HG03575 (cell line): ENCODE data around the gene SLFN5.
"Not testable (repeated sequence)": the region's sequence is repeated elsewhere in the genome, so short reads cannot be mapped to it uniquely, and the experiment has no call there.

ENCODE experiments used
- ATAC-seq: cut with Tn5 transposase; IDR thresholded peaks from one replicate; pipeline ENCODE4 v1.9.1; 2021; ENCODE audit not compliant: unreplicated experiment, insufficient number of reproducible peaks, low FRiP score; ENCODE audit errors: extremely low read depth

The SLFN5 gene

DNA sequence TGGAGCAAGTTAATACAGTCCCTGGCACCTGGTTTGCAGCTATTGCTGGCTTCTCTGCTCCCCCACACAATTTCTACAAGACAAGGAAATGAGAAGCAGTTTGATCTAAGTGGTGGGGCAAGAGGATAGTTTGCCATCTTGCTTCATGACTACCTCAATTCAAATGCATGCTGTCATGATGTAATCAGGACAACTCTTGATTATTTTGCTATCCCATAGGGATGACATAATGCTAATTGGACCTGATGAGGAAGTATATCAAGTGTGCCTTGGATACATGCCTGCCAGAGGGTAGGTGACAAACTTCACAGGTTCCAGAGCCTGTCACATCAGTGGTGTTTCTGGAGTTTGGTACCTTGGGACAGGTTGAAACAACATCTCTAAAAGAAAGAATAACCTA lies 40.9 kb downstream of the SLFN5 start:
- no peak for ATAC-seq

DNA sequence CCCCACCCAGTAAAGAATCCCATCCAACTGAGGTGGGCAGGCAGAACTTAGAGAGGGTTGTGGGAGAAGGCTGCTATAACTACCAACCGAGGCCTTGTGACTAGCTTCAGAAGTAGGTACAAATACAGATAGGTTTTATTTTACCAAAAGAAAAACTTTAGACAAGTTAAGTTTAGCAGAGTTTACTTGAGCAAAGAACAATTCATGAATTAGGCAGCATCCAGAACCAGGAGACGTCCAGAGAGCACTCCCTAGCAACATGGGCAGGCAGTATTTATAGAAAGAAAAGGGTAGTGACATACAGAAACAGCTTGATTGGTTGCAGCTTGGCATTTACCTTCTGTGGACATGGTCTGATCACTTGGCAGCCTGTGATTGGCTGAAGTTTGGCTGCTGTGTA lies 42.1 kb downstream of the SLFN5 start:
- no peak for ATAC-seq

DNA sequence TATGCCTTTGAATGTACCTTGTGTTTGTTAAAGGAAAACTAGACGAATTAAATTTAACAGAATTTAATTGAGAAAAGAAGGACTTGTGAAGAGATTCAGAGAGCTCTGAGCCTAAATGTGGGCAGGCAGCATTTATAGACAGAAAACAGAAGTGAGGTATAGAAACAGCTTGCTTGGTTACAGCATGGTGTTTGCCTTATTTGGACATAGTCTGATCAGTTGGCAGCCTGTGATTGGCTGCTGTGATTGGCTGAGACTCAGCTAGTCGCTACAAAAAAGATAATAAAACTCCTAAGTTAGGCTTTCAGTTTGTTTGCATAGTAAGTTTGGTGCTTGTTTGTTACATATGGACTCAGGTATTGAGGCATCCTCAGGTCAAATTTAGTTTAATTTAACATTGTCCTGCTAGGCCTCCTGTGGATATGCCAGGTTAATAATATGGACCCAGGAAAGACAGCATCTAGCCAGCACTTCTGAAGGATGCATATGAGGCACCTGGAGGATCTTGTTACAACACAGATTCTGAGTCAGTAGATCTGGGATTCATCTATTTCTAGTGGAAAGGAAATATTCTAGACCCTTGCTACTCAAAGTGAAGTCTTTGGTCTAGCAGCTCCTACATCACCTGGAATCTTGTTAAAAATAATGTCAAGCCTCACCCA lies 43.4 kb downstream of the SLFN5 start:
- ATAC-seq = no peak

DNA sequence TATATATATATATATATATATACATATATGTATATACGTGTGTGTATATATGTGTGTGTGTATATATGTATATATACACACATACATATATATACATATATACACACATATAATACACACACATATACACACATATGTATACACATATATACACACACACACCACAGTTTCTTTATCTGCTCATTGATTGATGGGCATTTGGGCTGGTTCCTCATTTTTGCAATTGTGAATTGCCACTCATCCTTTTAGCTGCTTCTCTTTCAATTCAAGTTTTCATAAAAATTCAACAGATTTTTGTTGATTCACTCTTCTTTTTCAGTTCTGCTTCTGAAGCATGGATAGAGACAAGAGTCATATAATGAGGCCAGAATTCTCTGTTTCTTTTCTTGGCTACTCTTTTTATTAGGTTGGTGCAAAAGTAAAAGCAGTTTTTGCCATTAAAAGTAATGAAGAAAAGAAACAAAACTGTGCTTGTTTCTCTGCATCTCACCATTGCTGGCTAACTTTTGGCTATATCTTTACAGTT lies 44.5 kb downstream of the SLFN5 start:
- ATAC-seq = no peak

DNA sequence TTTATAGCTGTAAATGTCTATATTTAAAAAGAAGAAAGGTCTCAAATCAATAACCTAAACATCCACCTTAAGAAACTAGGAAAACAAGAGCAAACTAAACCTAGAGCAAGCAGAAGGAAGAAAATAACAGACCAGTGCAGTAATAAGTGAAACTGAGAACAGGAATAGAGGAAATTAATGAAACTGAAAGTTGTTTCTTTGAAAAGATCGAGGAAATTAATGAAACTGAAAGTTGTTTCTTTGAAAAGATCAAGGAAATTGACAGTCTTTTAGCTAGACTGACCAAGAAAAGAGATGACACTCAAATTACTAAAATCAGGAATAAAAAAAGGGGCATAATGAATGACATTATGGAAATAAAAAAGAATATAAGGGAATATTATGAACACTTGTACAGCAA lies 46.4 kb downstream of the SLFN5 start:
- ATAC-seq = no peak

DNA sequence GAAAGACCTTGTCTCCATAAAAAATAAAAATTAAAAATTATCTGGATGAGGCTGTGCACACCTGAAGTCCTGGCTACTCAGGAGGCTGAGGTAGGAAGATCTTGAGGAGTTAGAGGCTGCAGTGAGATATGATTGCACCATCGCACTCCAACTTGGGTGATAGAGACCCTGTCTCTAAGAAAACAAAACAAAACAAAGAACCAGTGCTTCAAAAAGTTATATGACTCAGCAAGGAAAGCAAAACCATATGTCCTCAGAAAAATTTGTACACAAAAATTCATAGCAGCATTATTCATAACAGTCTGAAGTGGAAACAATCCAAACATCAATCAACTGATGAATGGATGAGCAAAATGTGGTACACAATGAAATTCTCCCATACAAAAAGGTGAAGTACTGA lies 48.9 kb downstream of the SLFN5 start:
- ATAC-seq = no peak

DNA sequence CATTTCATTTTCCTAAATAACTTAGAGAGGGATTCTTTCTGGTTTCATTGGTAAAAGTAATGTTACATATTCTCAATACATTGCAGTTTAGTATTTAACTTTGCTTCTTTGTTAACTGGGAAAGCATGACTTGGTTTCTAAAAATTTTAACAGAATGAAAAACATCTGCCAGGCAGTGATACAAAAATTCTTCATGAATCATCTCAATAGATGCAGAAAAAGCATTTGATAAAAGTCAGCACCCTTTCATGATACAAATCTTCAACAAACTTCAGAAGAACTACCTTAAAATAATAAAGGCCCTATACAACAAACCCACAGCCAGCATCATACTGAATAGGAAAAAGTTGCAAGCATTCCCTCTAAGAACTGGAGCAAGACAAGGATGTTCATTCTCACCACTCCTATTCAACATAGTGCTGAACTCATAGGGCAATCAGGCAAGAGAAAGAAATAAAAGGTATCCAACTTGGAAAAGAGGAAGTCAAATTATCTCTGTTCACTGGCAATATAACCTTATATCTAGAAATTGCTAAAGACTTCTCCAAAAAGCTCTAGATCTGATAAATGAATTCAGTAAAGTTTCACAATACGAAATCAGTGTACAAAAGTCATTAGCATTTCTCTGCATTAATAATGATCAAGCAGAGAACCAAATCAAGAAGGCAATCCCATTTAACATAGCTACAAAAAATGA lies 50.4 kb downstream of the SLFN5 start:
- ATAC-seq = no peak

DNA sequence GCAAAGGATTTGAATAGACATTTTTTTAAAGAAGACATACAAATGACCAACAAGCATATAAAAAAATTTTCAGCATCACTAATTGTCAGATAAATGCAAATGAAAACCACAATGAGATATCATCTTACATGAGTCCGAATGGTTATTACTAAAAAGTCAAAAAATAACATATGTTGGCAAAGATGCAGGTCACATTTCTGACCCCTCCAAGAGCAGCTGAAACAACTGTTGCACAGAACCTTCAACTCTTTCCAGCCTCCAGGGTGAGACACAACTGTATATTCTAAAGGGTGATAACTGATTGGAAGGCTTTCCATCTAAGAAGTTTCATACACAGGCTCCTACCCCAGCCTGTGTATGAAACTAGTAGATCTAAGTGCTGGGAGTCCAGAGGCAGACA lies 51.9 kb downstream of the SLFN5 start:
- ATAC-seq = no peak

DNA sequence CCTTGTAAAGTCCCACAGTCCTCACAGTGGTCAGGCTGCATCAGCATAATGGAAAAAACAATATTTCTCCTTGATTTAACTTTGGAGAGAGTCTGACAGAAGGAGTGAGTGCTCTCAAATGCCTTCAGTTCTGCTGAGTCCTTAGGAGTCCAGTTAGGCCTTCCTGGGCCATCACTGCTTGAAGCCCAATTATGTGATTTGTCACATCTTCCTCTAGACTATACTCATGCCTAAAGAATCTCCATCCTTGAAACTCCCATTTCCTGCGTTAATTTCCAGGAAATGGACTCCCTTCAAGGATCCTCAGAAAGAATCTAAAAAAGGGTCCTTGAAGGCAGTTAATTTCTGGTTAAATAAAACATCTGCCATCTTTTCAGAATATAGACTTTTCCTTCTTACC lies 52.8 kb downstream of the SLFN5 start:
- no peak for ATAC-seq

DNA sequence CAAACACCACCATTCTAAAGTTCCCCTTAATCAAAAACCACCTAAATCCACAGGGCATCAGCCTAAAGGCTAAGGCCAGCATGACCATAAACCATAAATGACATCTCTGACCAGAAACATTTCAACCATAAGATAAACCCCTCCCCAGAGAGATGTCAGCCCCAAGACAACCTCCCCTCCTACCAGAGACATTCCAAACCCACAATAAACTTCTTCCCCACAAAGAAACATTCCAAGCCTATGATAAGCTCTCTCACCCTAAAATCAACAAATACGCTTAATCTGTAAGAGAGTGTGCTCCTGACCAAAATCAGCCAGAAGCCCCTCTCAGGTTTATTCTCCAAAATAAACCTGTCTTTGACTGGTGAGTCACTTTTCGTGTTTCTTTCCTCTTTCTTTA lies 54.8 kb downstream of the SLFN5 start:
- no peak for ATAC-seq

DNA sequence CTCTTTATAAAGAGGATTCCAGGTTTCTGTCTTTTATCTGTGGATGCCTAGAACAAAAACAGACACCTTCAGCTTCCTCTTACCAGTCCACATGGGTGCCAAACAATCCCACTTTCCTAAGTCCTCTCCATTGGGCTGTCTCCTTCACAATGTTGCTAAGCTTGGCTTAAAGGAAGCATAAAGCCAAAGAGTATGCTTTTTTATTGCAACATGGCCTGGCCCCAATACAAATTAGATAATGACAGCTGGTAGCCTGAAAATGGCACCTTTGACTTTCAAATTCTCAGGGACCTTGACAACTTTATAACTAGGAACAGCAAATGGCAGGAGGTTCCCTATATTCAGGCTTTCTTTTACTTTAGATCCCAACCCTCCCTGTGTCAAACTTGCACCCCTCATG lies 55.8 kb downstream of the SLFN5 start:
- ATAC-seq = no peak

DNA sequence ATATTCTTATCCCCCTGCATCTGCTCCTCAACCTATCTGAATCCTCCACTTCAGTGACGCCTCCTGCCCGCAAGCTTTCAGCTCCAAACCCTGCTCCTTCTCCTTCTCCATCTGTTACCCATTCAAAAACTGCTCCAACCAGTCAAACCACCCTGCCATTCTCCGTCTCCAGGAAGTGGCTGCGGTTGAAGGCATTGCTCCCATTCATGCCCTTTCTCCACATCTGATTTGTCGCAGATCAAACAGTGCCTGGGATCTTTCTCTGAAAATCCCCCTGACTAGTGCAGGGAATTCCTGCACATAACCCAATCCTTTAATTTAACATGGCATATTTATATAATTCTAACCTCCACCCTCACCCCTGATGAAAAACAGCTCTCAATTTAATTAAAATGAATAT lies 56.3 kb downstream of the SLFN5 start:
- ATAC-seq = no peak

DNA sequence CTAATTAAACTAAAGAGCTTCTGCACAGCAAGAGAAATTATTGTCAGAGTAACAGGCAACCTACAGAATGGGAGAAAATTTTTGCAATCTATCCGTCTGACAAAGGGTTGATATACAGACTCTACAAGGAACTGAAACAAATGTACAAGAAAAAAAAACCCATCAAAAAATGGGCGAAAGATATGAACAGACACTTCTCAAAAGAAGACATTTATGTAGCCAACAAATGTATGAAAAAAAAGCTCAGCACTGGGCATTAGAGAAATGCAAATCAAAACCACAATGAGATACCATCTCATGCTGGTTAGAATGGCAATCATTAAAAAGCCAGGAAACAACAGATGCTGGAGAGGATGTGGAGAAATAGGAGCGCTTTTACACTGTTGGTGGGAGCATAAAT lies 66.5 kb downstream of the SLFN5 start:
- not testable (repeated sequence) for ATAC-seq

DNA sequence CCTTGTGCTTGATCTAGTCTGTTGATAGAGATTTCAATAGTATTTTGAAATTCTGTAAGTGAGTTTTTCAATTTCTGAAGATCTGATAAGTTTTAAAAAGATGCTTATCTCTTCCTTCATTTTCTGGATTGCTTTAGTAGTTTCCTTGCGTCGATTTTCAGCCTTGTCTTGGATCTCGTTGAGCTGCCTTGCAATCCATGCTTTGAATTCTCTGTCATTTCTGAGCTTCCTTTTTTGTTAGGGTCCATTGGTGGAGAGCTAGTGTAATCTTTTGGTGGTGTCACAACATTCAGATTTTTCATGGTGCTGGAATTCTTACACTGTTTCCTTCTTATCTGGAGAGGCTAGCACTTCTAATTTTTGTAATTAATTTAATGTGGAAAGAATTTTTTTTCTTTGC lies 69.5 kb downstream of the SLFN5 start:
- ATAC-seq = no peak

DNA sequence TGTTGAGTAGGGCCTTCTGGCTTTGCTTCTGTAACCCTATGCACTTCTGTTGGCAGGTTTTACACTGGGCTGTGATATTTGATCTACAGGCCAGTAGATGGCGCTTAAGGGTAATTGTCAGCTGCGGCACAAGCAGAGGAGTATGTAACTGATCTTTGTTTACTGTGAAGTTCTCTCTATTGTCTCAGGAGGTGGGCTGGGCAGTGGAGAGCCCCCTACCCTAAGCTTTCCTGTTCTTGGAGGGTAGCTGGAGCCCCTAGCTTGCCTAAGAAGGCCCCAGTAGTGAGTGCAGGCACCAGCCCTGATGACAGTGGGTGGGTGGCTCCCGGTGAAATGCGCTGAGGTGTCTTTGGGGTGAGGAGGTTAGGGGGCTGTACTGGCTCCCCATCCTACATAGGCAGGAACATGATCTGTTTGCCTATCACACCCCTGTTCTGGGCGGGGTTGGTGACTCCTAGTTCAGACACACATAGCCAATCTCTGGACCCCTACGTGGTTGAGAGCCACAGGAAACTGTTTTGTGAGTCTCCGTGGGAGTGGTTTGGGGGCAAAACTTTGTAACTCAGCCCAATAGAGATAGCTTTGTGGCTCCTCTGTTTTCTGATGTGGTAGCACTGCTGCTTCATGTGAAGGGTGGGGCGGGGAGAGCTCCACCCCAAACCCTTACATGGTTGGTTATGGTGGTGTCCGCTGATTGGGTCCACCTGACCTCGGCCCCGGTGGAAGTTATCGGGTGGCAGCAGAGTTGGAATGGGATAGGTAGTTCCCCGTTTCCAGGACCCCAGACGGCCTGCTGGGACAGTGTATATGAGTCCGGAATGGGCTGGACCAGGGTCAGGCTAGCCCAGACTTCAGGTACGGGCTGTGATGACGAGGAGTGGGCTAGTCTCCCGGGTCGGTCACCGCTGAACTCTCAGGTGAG lies 70.2 kb downstream of the SLFN5 start:
- ATAC-seq = no peak

DNA sequence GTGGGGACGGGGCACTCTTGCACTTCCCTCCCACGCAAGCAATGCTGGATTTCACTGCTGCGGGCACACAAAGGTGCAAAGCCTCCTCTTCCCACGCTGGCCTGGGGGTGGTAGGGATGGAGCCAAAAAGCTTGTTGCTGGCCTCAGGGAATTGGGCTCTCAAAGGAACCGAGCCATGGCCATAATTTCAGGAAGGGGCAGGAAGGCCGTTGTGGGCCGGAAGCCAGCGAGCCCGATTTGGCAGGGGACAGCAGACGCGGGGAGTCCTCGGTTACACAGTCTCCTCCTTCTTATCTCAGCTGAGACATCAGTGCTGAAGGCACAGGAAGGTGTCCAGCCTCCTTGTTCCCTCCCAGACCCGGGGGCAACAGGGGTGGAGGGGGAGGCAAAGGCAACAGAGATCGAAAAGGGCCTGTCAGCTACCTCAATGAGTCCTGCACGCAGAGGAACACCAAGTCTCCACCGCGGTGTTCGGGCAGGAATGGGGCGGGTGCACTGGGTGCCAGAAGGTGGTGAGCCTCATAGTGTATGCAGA lies 71.1 kb downstream of the SLFN5 start:
- ATAC-seq = no peak

DNA sequence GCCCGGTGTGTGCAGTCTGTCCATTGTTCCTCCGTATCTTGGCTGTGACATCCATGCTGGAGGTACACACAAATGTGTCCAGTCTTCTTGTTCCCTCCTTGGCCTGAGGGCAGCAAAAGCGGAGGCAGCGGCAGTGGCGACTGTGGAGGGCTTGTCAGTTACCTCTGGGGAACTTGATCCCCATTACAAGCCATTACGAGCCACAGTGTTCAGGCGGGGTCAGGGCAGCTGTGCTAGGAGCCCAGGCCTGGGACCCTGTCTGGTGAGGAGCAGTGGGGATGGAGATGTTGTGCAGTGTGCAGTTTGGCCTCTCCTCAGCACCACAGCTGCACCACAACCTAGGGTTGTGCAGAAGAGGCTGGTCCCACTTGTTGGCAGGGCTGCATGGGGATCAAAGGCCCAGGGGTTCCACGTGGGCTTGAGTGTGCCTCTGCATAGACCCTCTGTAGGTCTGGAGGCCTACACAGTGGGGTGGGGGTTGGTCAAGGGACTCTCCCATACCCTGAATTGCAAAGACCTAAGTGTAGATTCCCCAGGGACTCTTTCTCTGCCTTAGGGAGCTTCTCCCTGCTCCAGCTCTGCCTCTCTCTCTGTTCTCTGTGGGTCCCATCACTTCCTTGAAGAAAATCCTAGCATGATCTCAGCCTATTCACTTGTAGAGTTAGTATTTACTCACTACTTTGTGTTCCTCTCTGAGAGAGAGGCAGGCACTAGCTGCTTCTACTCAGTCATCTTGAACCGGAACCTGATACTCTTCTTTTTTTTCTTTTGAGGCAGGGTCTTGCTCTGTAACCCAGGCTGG lies 71.7 kb downstream of the SLFN5 start:
- no peak for ATAC-seq

DNA sequence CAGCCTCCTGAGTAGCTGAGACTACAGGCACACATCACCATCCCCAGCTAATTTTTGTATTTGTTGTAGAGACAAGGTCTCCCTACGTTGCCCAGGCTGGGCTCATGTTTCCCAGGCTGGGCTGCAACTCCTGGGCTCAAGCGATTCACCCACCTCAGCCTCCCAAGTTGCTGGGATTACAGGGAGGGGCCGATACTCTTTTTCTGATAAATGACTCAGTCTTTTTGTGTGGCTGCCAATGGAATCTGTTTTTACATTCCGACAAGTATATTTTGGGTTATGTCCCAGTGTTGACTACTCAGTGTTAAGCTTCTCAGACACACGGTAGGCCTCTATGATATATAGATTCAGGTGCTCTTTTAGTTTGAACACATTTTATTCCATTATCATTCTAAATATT lies 72.4 kb downstream of the SLFN5 start:
- ATAC-seq = no peak

DNA sequence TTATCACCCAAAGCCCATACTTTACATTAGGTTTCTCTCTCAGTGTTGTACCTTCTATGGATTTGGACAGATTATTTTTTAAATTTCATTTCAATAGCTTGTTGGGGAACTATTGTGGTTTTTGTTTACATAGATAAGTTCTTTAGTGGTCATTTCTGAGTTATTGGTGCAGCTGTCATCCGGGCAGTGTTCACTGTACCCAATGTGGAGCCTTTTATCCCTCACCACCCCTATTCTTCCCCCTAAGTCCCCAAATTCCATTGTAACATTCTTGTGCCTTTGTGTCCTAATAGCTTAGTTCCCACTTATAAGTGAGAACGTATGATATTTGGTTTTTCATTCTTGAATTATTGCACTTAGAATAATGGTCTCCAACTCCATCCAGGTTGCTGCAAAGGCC lies 73.1 kb downstream of the SLFN5 start:
- no peak for ATAC-seq
